Myocyte (in vitro differentiated cells): ENCODE measurements around the gene KLF13. TPM values are rescaled to one million over a fixed set of nuclear protein-coding genes. Genes with fewer than 3 reads are reported as not detected.

ENCODE experiments used
- total RNA-seq: library from RNA; depleted of rRNA; stranded (reverse); fragments of >200 nt; gene quantifications from 2 replicates; pipeline ENCODE4 v1.2.3, GENCODE V29; 2014

The KLF13 gene
- total RNA-seq, 1 donor from 2014 or later, result 61.2 TPM

Other genes starting within 250 kb of the KLF13 start
- not detected in 2 replicates for gene TRPM1, start 225.1 kb upstream of the KLF13 start, total RNA-seq